Stimulated activated CD8-positive, alpha-beta memory T cell treated with anti-CD3 and anti-CD28 coated beads, Interleukin-7, amount 100 ng/mL, for 48 hours (primary cell): ENCODE data around the gene NAV1.
"Not testable (repeated sequence)": the region's sequence is repeated elsewhere in the genome, so short reads cannot be mapped to it uniquely, and the experiment has no call there.

Experiments
- DNase-seq, 2 donors: peaks; one replicate each; pipeline ENCODE4 v3.0.0-alpha.2; 2020; ENCODE audit warnings: low read depth in 1 of 2; ENCODE audit errors: extremely low read depth in 1 of 2

NAV1 gene, protein sequence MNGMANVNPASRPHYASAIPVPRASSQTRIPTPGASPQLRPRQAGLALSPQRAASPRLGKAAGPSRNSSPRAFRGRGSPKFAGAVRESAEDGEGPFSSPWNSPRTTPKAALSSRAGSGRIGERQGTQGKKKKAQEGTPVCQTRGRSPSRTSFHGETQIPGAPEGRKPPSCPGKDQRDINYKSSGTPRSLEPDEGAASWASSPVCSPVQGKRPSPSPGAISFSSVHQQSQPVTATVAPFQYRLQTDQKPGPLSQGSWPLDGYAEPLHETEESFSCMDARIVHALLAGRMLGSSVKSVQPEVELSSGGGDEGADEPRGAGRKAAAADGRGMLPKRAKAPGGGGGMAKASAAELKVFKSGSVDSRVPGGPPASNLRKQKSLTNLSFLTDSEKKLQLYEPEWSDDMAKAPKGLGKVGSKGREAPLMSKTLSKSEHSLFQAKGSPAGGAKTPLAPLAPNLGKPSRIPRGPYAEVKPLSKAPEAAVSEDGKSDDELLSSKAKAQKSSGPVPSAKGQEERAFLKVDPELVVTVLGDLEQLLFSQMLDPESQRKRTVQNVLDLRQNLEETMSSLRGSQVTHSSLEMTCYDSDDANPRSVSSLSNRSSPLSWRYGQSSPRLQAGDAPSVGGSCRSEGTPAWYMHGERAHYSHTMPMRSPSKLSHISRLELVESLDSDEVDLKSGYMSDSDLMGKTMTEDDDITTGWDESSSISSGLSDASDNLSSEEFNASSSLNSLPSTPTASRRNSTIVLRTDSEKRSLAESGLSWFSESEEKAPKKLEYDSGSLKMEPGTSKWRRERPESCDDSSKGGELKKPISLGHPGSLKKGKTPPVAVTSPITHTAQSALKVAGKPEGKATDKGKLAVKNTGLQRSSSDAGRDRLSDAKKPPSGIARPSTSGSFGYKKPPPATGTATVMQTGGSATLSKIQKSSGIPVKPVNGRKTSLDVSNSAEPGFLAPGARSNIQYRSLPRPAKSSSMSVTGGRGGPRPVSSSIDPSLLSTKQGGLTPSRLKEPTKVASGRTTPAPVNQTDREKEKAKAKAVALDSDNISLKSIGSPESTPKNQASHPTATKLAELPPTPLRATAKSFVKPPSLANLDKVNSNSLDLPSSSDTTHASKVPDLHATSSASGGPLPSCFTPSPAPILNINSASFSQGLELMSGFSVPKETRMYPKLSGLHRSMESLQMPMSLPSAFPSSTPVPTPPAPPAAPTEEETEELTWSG (N-terminal part only)

DNA sequence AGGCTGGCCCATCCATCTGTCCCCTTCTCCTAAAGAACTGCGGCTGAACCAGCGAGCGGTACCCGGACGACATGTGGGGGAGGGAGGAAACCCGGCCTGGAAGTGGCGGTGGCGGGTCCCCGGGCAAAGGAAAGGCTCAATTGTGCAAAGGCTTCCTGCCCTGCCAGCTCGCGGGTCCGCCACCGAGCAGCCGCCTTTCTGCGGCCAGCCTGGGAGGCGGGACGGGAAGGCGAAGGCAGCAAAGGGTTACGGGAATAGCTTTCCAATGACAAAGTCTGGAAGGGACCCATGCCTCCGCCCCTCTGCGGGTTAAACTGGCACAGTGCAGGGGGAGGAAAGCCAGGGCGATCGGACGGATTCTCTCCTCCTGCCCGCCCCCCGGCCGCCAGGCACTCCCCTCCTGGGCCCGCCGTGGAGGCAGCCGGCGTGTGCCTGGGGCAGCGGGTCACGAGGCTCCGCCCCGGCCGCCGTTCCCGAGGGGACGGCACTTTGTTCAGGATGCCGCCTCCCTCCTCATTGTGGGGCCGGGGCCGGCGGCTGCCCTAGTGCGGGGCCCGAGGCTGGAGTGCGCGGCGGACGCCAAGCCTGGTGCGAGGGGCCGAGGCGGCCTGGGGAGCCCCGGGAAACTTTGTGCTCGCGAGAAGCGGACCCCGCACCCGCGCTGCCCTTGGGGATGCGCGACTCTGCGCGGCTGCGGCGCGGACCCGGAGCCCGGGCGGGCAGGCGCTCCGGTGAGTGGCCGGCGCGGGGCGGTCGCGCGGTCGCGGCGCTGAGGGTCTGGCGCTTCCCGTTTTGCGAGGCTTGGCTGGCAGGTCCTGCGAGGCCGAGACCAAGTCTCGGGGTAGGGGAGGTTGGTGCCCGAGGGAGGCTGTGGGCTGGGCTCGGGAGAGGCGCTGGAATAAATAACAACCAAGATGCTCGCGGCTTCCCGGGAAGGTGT, at the start of gene NAV1:
Gene NAV1, plus strand, starts transcription at position 516 of the 940 bp plus-strand sequence. CDS start 83,758 bp downstream, outside the sequence.
- DNase-seq, result no peak

DNA sequence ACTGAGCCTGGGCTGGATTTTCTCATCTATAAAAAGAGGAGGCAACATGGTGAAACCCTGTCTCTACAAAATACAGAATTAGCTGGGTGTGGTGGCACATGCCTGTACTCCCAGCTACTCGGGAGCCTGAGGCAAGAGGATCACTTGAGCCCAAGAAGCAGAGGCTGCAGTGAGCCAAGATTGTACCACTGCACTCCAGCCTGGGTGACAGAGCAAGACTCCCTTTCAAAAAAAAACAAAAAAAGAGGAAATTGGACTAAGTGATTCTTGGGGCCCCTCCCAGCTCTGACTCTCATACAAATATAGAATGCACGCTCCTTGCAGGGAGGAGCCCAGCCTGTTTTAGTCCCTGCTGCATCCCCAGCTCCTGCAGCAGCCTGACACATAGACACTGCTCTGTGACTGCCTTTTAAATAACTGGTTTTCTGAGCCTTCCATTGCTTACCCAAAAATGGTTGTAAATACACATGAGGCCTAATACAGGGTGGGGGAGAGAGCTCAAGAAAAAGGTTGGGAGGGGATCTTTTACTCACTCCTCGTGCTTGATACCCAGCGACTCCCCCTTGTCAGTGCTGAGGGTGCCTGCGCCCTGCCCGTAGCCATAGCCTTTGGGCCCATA, 49.2 kb upstream of the NAV1 start:
- DNase-seq, result no peak

DNA sequence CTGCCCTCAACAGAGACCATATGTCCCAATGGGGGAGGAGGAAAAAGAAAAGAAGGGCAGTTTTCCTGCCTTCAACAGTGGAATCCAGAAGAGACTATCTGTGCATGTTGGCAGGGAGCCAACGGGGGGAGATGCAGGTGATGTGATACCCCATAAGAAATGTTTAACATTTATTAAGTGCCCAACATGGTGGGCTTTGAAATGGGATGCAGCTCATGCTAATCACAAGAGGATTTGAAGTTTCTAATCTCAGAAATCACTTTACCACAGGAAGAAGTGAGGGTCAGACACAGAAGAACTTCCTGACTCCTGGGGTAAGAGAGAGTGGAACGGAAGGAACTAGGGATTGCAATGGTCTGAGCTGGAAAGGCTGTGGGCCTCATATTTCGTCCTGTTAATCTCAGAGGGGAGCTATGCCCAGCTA, 48.2 kb upstream of the NAV1 start:
- DNase-seq, result no peak

DNA sequence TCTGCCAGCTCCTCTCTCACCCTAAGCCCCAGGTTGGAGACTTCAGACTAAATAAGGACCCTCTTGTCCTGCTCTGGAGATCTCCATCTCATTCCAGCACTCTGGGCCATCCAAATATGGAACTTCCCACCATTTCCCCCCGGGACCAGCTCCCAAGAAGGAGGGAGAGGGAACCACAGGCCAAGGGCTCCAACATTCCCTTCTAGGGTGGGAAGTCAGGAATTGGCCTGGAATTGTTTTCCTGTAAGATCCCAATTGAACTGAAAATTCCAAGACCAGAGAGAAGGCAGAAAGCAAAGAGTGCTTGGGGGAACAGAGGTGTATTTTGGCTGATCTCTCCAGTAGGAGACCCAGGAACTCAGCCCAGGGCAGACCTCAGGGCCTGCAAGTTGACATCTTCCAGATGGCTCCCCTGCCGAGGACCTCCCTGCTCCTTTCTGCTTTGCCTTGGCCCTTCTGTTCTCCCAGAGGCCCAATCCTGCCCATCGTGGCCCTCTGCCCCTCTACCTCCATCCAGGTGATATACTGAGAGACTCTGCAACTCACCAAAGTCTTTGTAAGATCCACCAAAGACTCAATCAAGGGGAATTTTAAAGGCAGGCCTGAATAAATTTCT, 46.9 kb upstream of the NAV1 start:
- DNase-seq, result no peak

DNA sequence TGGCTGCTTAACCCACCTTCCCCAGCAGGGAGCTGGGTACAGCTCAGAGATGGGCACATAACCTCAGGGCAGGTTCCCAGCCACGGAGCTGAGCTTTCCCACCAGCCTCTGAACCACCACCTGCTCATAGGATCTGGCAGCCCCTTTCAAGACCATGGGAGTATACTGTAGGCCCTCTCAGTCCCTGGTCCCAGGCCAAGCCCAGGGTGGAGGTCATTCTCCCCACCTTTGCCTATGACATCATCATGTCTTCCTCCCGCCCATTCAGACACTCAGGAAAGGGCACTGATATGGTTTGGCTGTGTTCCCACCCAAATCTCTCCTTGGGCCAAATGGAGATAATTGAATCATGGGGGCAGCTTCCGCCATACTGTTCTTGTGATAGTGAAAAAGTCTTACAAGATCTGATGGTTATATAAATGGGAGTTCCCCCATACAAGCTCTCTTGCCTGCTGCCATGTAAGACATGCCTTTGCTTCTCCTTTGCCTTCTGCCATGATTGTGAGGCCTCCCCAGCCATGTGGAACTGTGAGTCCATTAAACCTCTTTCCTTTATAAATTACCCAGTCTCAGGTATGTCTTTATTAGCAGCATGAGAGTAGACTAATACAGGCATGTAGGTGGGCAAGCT, 45.8 kb upstream of the NAV1 start:
- not testable (repeated sequence) for DNase-seq

DNA sequence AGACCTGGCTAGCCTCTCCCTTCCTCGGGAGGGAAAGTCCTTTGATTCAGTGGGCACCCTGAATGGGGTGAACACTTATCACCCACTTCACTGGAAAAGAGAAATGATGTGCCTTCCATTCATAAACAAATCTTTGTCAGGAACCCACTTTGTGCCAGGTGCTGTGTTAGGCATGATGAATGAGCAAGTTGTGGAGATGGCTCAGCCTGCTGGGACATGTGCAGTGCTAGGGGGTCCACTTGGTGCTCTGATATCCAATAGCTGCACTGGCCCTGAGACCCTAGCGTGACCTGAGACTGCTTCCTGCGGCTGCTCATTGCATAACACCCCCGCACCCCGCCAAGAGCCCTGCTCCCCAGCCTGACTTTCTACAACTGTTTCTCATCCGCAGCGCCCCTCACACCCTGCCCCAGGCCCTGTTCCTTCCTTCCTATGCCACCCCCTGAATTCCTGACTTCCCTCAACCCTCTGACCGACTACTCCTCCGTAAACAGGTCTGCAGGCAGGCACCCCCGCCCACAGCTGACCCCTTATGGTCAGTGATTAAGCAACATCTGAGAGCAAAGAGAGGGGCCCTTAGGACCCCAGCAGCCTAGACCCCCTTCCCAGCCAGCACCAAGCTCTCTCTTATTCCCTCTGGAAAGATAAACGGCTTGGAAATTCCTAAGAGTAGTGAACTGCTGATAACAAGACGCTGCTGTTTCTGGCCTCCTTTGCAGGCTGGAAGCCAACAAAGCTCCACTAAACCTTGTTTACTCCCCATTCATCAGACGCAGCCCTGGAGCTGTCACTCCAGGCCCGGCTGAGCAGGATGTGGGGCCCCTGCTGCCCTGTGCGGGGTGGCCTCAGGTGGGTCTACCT, 44.9 kb upstream of the NAV1 start:
- DNase-seq, result no peak

DNA sequence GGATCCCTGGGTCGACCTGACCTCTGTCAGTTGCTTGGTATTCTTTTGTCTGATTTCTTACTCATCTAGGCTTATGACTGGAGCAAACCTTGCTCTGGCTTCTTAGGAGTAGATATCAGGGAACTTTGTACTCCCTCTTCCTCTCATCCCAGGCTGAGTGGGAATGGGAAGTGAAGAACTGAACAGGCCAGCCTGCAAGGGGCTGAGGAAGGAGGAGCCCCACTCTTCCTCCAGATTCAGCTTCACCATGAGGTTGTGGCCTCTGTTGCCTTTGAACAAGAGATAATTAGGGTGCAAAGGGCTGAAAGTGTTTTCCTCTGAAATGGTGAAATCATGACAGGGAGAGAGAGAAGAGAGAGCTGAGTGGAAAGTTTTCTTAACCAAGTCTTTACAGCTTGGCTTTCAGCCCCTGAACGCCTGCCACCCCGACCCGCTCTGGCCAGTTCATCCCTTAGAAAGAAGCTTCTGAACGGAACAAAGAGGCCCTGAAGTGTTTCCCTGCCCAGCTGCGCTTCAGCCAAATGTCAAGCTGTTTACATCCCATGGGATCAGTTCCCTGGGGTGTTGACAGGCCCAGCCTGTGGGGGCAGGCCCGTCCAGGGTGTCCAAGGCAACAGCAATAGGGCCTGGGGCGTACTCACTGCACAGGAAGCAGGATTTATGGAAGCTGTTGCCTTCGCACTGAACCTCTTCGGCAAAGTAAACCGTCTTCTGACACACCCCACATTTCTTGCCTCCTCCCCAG, 43.2 kb upstream of the NAV1 start:
- no peak for DNase-seq

DNA sequence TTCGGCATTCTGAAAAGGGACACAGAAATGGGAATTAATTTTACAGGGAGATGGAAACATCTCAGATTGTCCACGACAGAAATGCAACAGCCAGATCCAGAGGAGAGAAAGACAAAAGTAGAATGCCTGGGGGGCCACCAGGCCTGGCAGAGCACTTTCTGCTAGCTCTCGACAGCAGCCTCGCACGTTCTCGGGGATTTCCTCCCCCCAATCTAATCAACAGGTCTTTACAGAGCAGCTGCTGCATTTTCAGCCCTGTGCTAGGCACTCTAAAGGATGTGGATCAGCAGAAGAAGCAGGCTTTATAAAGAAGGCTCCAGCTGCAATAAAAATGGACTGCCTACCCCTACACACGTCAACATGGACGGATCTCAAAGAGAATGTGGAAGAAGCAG, 42.6 kb upstream of the NAV1 start:
- DNase-seq, result no peak

DNA sequence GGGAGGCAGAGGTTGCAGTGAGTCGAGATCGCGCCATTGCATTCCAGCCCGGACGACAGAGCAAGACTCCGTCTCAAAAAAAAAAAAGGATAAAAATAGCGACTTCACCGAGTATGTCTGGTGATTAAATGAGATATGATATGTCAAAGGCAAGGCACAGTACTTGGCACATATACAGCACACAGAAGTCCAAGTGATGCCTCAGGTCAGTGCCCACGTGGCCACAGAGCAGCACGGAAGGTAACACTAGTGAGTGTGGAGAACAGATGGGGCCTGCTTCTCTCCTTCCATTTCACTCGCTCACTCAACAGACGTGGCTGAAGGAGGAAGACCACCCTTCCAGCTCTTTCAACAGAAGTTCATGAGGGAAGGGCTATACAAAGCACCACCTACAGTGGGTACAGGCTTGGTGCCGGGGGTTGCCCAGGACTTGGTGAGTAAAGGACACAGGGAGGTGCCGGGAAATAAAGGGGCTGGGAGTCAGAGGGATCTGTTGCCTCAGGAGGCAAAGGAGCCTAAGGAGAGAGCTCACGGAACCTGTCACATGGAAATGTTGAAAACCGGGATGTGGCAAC, 40.9 kb upstream of the NAV1 start:
- no peak for DNase-seq

DNA sequence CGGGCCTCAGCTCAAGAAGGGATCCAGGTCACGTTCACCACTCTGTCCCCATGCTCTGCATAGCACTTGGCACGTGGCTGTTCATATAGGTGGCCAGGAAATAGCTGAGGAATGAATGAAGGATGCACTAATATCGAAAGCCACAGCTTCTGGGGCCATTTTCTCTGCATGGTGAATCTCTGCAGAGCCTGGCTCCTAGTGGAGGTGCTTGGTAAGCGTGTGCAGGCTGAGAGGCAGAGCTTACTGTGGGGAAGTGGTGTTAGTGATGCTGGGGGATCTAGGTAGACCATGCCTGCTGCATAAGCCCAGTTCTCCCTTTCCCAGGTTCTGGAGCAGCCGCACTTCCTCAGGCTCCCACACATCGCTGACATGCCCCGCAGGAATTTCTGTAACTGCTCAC, 40.3 kb upstream of the NAV1 start:
- no peak for DNase-seq

DNA sequence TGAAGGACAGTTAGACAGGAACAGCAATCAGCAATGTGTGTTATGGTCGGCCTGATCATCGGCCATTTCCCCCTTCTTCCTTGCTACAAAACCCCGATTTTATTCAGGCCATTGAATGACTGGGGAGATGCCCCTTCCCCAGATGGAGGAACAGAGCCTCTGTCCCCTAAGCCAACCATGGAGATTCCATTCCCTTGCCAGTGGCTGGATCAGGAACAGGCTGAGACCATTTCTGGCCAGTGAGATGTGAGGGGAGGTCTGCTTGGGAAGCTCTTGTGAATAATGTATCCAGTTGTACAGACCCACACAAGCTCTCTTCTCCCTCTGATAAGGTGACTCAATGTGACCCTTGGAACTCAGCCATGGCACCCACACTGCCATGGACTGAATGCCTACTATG, 39.7 kb upstream of the NAV1 start:
- DNase-seq, result no peak

DNA sequence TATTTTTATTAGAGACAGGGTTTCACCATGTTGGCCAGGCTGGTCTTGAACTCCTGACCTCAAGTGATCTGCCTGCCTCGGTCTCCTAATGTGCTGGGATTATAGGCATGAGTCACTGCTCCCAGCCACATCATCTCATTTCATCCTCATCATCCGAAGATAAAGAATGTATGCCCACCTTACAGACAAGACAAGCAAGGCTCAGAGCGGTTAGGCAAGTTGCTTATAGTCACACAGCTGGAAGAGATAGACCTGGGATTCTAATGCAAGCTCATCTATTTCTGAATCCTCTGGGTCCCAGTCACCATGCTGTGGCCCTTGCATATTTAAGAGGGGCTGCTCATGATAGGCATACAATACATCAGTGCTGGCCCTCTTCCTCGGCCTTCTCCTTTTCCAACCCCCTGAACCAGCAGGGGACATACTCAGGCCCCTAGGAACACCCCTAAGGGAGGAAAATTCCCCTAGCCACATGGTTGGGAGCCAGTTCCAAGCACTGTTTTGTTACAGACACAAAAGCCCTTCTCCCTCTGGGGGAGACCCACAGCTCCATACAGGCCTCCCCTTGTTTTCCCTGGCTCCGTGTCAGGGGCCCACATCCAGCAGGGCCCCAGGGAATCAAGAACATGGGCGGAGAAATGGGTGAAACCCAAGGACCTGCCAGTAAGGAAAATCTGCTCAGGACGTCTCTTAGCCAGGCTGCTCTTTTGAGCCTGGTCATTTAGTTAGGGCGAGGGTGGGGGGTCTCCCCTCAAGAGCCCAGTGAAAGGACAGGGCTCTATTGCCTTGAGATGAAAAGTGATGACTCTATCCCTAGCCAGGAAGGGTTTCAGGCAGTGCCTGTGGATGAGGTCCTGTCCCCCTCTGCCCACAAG, 38.9 kb upstream of the NAV1 start:
- no peak for DNase-seq

DNA sequence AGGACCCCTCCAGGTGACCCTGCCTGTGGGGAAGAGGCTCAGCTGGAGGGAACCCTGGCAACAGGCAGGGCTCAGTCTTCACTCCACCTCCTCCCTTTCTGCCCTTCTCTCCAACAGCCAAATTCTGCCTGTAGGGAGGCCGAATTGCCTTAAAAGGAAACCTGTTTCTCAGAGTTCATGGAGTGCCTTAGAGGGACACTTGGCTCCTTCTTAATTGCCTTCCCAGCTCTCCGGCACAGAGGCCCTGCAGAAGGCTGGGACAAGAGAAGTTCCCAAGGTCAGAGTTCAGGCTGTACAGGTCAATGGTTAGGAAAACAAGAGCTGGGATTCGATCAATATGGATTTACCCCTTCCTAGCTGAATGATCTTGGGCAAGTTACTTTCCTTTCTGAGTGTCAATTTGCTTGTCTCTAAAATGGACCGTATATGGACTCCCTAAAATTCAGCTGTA, 38.2 kb upstream of the NAV1 start:
- DNase-seq, result no peak

DNA sequence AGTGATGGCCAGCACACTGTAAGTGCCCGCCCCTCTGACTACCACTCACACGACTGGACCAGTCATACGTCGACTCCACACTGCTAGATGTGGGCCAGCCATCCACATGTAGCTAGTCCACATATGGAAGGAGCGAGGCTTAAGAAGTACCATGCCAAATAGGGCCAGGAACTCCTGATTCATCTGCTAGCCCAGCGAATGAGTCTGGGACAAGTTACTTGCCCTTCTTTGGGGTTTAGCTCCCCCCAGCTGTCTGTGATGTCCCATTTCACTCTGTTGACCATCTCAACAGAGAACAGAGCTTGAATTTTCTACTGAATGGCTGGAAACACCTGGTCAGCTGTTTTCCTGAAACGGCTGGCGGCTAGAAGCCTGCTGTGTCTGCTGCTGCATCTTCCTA, 37.8 kb upstream of the NAV1 start:
- DNase-seq, result no peak

DNA sequence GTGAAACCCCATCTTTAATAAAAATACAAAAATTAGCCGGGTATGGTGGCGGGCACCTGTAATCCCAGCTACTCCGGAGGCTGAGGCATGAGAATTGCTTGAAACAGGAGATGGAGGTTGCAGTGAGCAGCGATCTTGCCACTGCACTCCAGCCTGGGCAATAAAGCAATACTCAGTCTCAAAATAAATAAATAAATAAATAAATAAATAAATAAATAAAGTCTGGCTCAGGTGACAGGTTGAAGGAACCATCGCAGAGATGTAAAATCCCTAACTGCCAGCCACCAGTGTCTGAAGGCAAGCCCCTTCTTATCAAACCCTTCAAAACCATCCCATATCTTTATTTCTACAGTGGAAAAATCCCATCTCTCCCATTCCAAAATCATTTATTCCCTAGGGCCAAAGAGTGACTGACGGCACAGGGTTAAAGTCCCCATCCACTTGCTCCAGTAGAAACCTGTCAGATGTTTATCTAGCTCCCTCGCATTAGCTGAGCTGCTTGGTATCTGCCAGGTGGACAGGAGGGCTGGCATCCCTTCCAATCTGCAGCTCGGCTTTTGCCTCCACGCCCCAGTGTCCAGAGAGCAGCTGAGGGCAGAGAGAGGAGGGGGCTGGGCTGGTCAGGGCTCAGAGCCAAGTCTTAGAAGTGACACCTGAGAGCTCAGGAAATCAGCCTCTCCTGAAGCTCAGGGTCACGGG, 37.0 kb upstream of the NAV1 start:
- DNase-seq, result no peak
